Posterior cingulate gyrus (tissue), 11 donors: ENCODE data around the gene ITGB5.
"Not testable (repeated sequence)": the region's sequence is repeated elsewhere in the genome, so short reads cannot be mapped to it uniquely, and the experiment has no call there.

Experiments
- DNase-seq, 10 donors: peaks; one replicate each; pipeline versions ENCODE4 v3.0.0 to v3.0.0-alpha.2; 2020 to 2021; ENCODE audit warnings: mixed read lengths in 3 of 10
- intact Hi-C: fragments of 100-400 bp; cut with DNase I; formaldehyde crosslinking; loops from one replicate; pipeline ENCODE4 v1.15.1; 2023

Gene ITGB5

GRCh38 chr3:124763644-124764358 lies 123.4 kb downstream of the ITGB5 start:
- intact Hi-C loops: loop anchor here (10.0 kb wide), 2 partner anchors 221 to 821 kb away; no protein-coding TSS in a partner anchor
- DNase-seq: peak in 1 of 10 donors; percentile 81

GRCh38 chr3:124763206-124763605 lies 124.0 kb downstream of the ITGB5 start:
- intact Hi-C loops: loop anchor here (10.0 kb wide), 2 partner anchors 222 to 822 kb away; no protein-coding TSS in a partner anchor
- peak in 1 of 10 donors; percentile 73 for DNase-seq

GRCh38 chr3:124762661-124763011 lies 124.5 kb downstream of the ITGB5 start:
- intact Hi-C loops: loop anchor here (10.0 kb wide), 2 partner anchors 222 to 822 kb away; no protein-coding TSS in a partner anchor
- peak in 1 of 10 donors; percentile 43 for DNase-seq

DNA sequence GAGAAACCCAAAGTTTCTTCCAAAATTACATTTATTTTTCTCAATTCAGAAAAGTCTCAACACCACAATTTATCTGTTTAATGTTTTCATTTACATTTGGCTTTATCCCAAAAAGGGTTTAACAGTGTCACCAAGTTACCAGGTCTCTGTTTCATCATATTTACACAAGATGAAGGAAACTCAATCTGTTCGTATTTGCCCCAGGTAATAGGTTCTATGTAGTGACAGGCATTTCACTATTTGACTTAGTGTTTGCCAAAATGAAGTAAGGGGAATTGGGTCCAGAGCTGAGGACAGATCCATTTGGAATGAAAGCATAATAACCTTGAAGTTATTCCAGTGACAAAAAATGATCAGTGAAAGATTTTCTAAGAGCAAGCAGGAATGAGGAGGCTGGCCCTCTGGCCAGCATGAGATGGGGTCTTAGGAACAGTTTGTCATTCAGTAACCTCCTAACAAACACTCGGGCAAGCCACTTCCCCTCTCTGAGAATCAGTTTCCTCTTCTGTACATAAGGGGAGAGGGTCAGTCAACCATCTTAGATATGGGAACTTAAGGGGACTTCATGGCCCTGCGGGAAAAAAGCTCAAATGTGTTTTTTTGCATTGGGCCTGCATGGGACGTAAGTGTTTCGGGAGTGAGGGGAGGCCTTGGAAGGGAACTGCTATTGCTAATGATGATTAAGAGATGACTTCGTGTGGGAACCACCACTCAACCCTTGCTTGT lies 125.1 kb downstream of the ITGB5 start:
- intact Hi-C loops: loop anchor here (1.0 to 10.0 kb wide), 3 partner anchors 139 to 823 kb away; no protein-coding TSS in a partner anchor
- DNase-seq: no peak

- DNase-seq: peak; percentile 64 to 97 (median 88)
- intact Hi-C loops: loop anchor here (1.0 to 10.0 kb wide), 3 partner anchors 140 to 823 kb away; no protein-coding TSS in a partner anchor
These were observed 125.8 kb downstream of the ITGB5 start for GRCh38 chr3:124761250-124761796.

DNA sequence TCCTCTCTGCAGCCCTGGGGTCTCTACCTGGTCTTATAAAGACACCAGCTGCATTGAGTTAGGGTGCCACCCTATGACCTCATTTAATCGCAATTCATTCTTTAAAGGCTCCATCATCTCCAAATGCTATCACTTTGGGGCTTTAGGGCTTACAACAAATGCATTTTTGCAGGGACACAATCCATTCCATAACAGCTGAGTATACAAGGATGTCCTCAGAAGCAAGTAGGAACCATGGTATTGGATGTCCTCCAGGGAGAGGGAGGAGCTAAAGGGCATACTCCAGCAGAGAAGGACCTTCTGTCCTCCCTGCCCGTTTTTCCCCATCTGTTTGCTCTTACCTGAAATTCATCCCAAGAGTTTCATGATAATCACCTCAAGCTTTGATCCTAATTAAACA lies 126.6 kb downstream of the ITGB5 start:
- DNase-seq: no peak
- intact Hi-C loops: loop anchor here (10.0 kb wide), 2 partner anchors 224 to 824 kb away; no protein-coding TSS in a partner anchor

DNA sequence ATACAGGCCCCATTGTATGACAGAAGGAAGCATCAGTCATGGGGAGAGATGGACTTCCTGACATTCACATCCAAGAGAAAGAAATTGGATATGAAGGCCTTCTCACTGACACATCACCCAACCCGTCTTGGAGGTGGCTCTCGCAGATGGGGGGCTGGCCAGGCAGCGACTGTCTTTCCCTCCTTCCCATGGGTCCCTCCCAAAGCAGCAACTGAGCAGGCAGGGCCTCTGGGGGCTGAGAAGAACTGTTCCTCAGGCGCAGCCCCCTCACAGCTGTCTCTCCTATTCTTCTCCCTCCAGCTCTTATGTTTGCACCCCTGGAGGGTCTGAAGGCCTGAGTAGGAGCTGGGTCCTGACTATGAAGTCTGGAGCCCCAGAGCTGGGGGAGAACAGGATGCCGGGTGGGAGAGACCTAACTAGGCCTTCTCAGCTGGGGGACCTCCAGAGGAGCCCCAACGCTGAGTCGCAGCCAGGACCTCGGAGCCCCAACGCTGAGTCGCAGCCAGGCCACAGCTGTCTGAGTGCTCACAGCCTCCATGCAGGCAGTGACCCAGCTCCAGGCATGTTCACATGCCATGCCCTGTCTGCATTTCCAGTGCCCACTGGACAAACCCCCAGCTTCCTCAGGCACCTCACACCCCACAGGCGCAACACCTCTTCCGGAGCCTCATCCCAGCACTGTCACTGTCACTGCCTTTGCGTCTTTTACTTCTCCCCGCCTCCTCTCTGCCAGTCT lies 127.3 kb downstream of the ITGB5 start:
- intact Hi-C loops: loop anchor here (10.0 kb wide), 2 partner anchors 225 to 825 kb away; no protein-coding TSS in a partner anchor
- peak in 1 of 10 donors; percentile 54 for DNase-seq

- intact Hi-C loops: no loop called here
- no peak for DNase-seq
These were observed 128.1 kb downstream of the ITGB5 start for GRCh38 chr3:124758851-124759635.

GRCh38 chr3:124757926-124758325 lies 129.2 kb downstream of the ITGB5 start:
- intact Hi-C loops, DNase-seq: not testable (repeated sequence)

GRCh38 chr3:124752051-124752450 lies 135.1 kb downstream of the ITGB5 start:
- no peak for DNase-seq

DNA sequence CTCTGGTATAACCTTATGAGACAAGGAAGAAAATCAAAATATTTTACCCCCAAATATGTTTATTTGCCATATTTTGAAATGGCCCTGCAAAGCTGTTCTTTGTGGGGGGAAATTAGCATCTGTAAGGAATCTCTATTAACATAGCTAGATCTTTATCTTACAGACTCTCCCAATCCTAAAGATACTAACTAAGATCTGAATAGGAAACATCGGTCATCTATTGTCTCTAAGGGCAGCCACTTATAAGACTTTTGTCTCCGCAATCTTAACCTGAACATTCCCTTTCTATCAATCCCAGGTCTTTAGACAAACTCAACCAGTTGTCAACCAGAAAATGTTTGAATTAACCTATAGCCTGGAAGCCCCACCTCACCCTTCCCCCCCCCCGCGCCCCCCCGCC lies 135.7 kb downstream of the ITGB5 start:
- DNase-seq: no peak

More at GRCh38 chr3:124752051-124752450, 135.1 kb downstream of the ITGB5 start:
- intact Hi-C loops: no loop called here

GRCh38 chr3:124749877-124750276 lies 137.3 kb downstream of the ITGB5 start:
- intact Hi-C loops: not testable (repeated sequence)
- DNase-seq: peak in 1 of 10 donors; percentile 60

More for the DNA sequence above, 135.7 kb downstream of the ITGB5 start:
- intact Hi-C loops: no loop called here

DNA sequence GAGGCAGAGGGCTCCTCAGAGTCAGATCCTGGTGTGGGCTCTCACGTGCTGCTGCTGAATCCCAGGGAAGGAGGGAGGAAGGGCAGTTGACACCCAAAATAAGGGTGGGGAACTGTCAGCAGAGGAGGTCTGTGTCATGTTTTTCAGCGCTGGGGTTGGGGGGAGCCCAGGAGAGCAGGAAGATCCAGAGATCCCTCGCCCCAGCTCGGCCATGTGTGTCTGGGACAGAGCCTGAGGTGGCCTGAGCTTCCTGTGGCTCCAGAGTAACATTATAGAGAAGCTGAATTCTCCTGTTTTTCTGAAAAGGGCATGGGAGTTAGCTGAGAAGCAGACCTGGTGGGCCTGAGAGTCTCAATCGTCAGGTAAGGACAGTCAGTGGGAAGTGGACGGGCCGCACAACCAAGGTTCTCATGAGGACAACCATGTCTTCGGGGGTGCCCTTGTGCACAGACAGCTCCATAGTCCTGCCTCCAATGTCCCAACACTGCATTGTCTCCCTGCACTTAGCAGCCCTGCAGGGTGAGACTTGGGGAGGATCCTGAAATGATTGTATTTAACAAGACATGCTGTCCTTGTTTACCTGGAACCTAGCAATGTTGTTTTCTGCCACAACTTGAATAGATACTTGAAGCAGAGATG lies 138.5 kb downstream of the ITGB5 start:
- DNase-seq: peak in 1 of 10 donors; percentile 54
- intact Hi-C loops: no loop called here

DNA sequence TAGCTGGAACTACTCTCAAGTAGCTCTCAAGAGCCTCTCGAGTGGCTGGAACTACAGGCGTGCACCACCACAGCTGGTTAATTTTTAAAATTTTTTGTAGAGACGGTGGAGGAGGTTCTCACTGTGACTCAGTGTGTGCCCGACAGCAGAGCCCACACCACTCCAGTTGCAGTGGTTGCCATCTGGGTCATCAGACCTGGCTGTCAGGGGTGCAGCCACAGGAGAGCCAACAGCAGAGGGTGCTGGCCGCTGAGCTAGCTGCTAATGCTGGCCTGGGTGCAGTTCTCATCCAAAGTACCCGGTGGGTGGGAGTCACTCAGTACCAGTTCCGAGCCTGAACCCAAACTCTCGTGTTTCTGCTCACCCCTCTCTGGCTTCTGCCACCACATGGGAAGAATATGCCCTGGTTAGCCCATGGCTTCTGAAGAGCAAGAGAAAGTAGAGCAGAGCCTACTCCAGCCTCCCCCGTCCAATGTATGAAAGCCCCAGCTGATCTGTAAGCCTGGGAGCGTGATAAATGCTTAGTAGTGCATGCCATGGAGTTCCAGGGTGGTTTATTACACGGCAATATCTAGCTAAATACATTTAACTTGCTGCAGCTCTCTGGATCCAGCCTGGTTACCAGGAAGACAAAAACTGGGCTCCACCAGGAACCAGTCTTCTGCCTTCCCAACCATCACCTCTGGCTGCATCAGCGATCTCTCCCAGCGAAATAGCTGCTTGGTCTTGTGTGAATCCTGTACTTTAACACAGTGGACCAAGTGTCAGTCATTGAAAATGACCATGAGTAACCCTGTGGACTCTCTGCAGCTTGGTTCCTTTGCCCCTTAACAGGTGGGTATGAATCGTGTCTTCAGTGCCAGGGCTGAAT lies 139.8 kb downstream of the ITGB5 start:
- intact Hi-C loops: no loop called here
- peak in 1 of 10 donors; percentile 40 for DNase-seq

- peak in 1 of 10 donors; percentile 49 for DNase-seq
- intact Hi-C loops: no loop called here
These were observed 141.4 kb downstream of the ITGB5 start for GRCh38 chr3:124745756-124746155.

DNA sequence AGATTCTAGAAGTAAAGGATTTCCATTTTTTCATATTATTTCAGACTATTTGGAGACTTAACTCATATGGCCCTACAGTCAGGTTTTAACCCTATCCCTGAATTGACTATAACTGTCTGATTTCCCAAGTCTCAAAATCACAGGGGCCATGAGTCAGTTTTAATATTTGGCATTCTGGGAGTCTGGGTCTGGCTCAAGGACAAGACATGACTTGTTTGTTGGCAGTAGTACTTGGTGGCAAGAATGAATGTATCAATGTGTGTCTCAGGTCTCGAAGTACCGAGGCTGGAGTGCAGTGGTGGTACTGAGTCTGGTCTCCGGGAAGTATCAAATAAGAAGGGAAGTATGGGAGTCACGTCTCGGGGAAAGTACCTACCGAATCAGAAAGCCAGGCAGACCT lies 146.1 kb downstream of the ITGB5 start:
- intact Hi-C loops: no loop called here
- DNase-seq: no peak

- peak in 1 of 10 donors; percentile 62 for DNase-seq
- intact Hi-C loops: no loop called here
These were observed 155.4 kb downstream of the ITGB5 start for GRCh38 chr3:124731760-124732159.

- DNase-seq: peak in 1 of 10 donors; percentile 64
- intact Hi-C loops: no loop called here
These were observed 156.2 kb downstream of the ITGB5 start for GRCh38 chr3:124730941-124731297.
